Forelimb muscle (tissue), 1 donor: ENCODE data around the gene POU3F3. TPM values are rescaled to one million over a fixed set of nuclear protein-coding genes. Genes with fewer than 3 reads are reported as not detected.

Experiments
- DNase-seq: peaks from one replicate; pipeline ENCODE4 v3.0.0-alpha.2; 2013; ENCODE audit warnings: low read depth
- polyA plus RNA-seq: library from polyadenylated mRNA; unstranded; fragments of 120-200 nt; gene quantifications from one replicate; pipeline ENCODE4 v1.2.1, GENCODE V29; 2013; ENCODE audit not compliant: insufficient read length

Gene POU3F3
- polyA plus RNA-seq, 1 donor = 0.13 TPM

GRCh38 chr2:104846786-104847585 lies 6.9 kb upstream of the POU3F3 start:
- no peak for DNase-seq

GRCh38 chr2:104847586-104848160 lies 6.2 kb upstream of the POU3F3 start:
- no peak for DNase-seq

- no peak for DNase-seq
These were observed 5.4 kb upstream of the POU3F3 start for GRCh38 chr2:104848526-104848925.

GRCh38 chr2:104849101-104849500 lies 4.8 kb upstream of the POU3F3 start:
- DNase-seq = no peak

- no peak for DNase-seq
These were observed 4.2 kb upstream of the POU3F3 start for GRCh38 chr2:104849618-104850141.

GRCh38 chr2:104850361-104851290 lies 3.3 kb upstream of the POU3F3 start:
- no peak for DNase-seq

GRCh38 chr2:104851291-104852089 lies 2.4 kb upstream of the POU3F3 start:
- DNase-seq = no peak

GRCh38 chr2:104852090-104852666 lies 1.7 kb upstream of the POU3F3 start:
- no peak for DNase-seq

- no peak for DNase-seq
These were observed 744 bp downstream of the POU3F3 start for GRCh38 chr2:104854498-104855220.

- no peak for DNase-seq
These were observed 1.5 kb downstream of the POU3F3 start for GRCh38 chr2:104855221-104856085.

- no peak for DNase-seq
These were observed 2.4 kb downstream of the POU3F3 start for GRCh38 chr2:104856086-104856972.

GRCh38 chr2:104856973-104857261 lies 3.0 kb downstream of the POU3F3 start:
- DNase-seq = no peak

GRCh38 chr2:104857262-104858005 lies 3.5 kb downstream of the POU3F3 start:
- no peak for DNase-seq

GRCh38 chr2:104858006-104858978 lies 4.4 kb downstream of the POU3F3 start:
- no peak for DNase-seq

GRCh38 chr2:104859291-104859765 lies 5.4 kb downstream of the POU3F3 start:
- DNase-seq = no peak

- DNase-seq = no peak
These were observed 6.0 kb downstream of the POU3F3 start for GRCh38 chr2:104859766-104860450.
